UCSD-AML1 (cell line): Measurements from ENCODE around the gene LIPM.

Experiments used
- DNase-seq: peaks from one replicate; lab custom pipeline; 2025; ENCODE audit not compliant: unreplicated experiment; lab: John Stamatoyannopoulos, UW

Gene LIPM

GRCh38 chr10:88802523-88803285 is at the start of gene LIPM:
Gene LIPM (plus strand): TSS chr10:88802730. CDS start chr10:88802897, 167 bp downstream.
- DNase-seq: no peak

GRCh38 chr10:88754287-88754686 is 48.2 kb upstream of the LIPM start:
- no peak for DNase-seq

- DNase-seq: no peak
Measured at GRCh38 chr10:88755753-88756152, 46.8 kb upstream of the LIPM start.

- no peak for DNase-seq
Measured at GRCh38 chr10:88756660-88757059, 45.9 kb upstream of the LIPM start.

DNA sequence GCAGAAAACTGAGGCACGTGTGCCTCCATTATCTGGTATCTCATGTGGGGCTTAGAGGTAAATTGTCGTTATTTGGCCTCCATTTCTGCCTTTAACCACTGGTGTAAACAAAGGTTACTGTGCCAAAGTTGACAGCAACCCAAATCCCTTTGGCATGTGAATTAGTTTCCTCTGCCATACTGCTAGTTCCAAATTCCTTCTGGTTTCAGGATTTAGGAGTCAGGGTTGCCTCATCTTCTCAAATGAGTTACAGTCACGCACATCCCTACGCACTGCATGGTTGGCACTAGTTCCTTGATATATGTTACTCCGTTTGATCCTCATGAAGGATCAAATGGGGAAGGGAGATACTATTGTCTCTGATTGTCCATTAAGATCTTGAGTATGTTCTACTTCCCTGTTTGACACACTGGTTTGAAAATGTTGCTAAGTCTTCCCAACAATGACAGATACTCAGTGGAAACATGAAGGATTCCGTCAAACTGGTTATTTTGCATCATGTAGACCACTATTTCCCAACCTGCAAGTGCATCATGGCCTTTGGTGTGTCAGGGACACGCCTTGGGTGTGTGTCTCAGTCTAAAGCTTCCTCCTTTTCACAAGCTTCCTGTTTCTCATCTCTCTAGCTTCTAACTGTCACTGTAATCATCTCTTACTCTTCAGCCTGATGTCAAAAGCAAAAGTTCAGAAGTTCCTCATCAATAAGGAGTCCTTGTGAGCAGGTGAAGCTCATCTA is 43.0 kb upstream of the LIPM start, which contains the start of gene LIPN:
TSS of gene LIPN (plus strand) at position 655 of the 736 bp plus-strand sequence. CDS start 1,386 bp downstream, outside the sequence.
- no peak for DNase-seq

GRCh38 chr10:88762906-88763305 is 39.6 kb upstream of the LIPM start:
- no peak for DNase-seq

DNA sequence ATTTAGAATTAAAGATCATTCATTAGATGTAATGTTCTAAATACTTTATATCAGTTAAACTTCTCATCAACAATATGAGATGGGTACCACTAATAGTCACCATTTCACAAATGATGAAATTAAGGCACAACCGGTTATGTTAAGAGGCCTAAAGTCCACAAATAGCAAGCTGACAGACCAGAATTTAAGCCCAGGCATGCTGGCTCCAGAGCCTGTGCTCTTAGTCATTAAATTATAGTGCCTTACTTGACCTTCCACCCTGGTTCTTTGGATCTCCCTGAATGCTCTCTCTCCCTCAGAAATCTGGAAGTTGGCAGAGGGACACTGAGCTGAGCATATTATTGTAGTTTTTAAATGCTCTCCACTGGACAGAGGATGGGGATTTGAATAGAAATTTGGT is 39.1 kb upstream of the LIPM start:
- DNase-seq: no peak

DNA sequence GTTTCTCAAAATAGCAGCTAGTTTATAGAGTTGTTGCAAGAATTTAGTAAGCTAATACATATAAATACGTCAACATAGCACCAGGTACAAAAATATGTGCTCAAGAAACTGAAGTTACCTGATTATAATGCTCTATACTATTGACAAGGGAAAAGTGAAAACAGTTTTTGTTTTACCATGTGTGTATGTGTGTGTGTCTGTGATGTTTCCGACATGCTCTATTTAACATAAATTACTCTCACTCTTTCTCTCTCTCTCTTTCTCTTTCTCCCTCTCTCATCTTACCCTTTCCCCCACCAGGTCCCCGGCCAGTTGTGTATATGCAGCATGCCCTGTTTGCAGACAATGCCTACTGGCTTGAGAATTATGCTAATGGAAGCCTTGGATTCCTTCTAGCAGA is 38.4 kb upstream of the LIPM start:
- DNase-seq: no peak

GRCh38 chr10:88765816-88766215 is 36.7 kb upstream of the LIPM start:
- no peak for DNase-seq

DNA sequence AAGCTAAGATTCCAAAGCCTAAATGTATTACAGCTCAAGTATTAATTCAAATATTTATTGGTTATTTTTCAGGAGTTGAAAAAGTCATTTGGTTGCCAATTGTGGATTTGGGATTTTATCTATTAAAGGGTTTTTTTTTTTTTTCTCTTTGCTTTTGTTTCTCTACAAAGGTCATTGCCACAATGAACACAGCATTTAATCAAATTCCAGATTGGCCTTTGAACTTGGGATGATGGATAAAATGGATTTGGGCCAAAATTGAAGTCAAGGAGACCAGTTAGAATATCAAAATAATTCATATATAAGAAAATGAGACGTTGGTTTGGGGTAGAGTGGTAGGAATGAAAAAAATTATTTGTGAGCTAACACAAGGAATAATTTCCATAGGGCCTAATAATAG is 33.1 kb upstream of the LIPM start:
- no peak for DNase-seq

GRCh38 chr10:88781206-88781605 is 21.3 kb upstream of the LIPM start:
- no peak for DNase-seq

DNA sequence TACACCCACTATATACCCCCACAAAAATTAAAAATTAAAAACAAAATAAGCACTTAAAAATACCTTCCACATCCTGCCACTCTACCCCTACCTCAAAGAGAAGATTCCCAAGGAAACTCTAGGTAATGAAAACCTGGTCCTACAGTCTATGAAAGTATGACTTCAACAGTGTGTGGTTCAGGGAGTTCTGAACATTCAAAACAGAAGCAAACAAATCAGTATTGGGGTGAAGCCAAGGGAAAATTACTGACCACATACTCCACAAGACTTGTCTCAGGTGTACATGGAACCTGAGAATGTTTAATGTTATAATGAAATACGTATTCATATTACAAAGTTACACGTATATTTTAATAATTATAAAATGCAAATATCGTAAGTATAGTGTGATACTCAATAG is 20.3 kb upstream of the LIPM start:
- no peak for DNase-seq

DNA sequence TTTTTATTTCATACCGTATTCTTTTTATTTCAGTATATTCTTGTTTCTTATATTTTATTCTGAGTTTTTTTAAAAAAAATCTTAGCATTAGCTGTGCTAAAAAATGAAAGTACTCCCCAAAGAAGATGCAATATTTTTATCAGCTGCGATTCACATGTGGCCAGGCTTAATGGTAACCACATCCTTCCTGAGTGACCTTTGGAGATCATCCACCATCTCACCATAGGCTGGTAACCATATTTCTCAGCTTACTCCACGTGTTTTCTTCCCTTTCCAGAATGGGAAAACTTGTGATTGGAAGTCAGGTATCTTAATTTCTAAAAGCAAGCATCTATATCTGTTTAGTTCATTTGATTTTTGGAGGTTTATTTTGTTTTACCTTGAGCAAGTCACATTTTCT is 18.8 kb upstream of the LIPM start:
- DNase-seq: no peak

GRCh38 chr10:88786032-88786770 is 16.3 kb upstream of the LIPM start:
- no peak for DNase-seq

DNA sequence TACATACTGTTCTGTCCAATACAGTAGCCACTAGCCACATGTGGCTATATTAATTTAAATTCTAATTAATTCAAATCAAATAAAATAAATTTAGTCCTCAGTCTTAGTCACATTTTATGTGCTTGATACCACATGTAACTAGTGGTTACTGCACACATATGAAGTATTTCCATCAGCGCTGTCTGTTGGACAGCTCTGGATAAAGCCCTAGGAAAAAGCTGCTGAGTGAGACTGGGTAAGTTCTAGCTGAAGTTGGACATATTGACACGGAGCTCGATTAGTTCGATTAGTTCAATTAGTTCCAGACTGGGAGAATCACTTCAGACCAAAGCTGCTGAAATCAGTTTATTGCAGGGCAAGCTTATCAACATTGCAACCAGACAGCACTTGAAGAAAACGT is 15.1 kb upstream of the LIPM start:
- DNase-seq: no peak

DNA sequence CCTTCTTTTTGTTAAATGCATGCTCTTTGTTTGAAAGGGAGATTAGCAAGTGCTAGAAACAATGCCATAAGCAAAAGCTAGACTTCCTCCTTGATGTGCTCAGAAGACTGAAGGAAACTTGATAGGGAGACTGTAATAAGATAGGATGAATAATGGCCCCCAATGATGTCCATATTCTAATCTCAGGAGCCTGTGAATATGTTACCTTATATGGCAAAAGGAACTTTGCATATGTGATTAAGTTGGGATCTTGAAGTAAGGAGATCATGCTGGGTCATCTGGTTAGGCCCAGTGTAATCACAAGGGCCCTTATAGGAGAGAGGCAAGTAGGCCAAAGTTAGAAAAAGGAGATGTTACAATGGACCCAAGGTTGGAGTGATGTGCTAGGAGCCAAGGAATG is 13.6 kb upstream of the LIPM start:
- no peak for DNase-seq

GRCh38 chr10:88791924-88792323 is 10.6 kb upstream of the LIPM start:
- peak; percentile 9 for DNase-seq

- peak; percentile 10 for DNase-seq
Measured at GRCh38 chr10:88792661-88793060, 9.9 kb upstream of the LIPM start.

DNA sequence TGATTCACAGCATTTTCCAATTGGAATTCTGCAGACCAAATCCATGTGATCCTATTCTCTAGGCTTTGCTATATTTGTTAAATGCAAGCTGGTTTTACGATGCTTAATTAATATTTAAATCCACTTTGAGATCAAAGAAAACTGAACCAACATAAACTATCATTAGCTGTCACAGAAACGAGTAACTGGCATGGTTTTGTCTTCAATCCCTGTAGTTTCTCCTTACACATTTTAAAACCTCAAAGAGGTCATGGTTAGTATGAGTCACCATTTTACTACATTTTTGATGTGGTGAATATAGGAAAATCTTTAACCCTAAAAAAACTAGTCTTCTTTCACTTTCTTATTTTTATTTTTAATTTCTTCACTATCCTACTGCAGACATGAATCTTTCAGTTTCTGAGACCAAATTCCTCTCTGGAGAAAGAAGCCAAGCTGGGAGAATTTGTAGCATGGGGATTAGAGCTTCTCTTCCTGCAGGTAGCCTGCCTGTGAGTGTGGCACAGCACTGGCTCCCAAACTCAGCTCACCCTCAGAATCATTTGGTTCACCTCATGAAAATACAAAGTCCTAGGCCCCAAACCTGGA is 8.7 kb upstream of the LIPM start:
- no peak for DNase-seq

- no peak for DNase-seq
Measured at GRCh38 chr10:88794731-88795130, 7.8 kb upstream of the LIPM start.
